SK-N-SH treated with all-trans-retinoic acid at 6 μM for 48 hours (cell line): Measurements from ENCODE around the gene WNK1.

Experiments used
- CSDC2 ChIP-seq: fragments of 250-450 bp; sonication (Bioruptor Pico); IDR thresholded peaks from 2 replicates; pipeline ENCODE4 v1.5.0; 2020; ENCODE audit warnings: mild to moderate bottlenecking, moderate library complexity
- ESRRG ChIP-seq: fragments of 250-450 bp; sonication (Bioruptor Pico); IDR thresholded peaks from 2 replicates; pipeline ENCODE4 v1.6.1; 2021; ENCODE audit warnings: mild to moderate bottlenecking
- GLIS3 ChIP-seq: fragments of 250-450 bp; sonication (Bioruptor Pico); IDR thresholded peaks from 2 replicates; pipeline ENCODE4 v1.5.0; 2020; ENCODE audit warnings: mild to moderate bottlenecking, moderate library complexity
- PATZ1 ChIP-seq: fragments of 250-450 bp; sonication (Bioruptor Pico); IDR thresholded peaks from 2 replicates; pipeline ENCODE4 v1.8.0; 2020; ENCODE audit warnings: mild to moderate bottlenecking, moderate library complexity, borderline replicate concordance
- TOX ChIP-seq: fragments of 250-450 bp; sonication (Bioruptor Pico); IDR thresholded peaks from 2 replicates; pipeline ENCODE4 v1.8.0; 2021; ENCODE audit warnings: mild to moderate bottlenecking, moderate library complexity, borderline replicate concordance
- TSHZ2 ChIP-seq: fragments of 250-450 bp; sonication (Bioruptor Pico); IDR thresholded peaks from 2 replicates; pipeline ENCODE4 v1.5.0; 2020; ENCODE audit warnings: mild to moderate bottlenecking, moderate library complexity
- ZFP3 ChIP-seq: fragments of 250-450 bp; sonication (Bioruptor Pico); IDR thresholded peaks from 2 replicates; pipeline ENCODE4 v1.5.0; 2020; ENCODE audit warnings: mild to moderate bottlenecking, moderate library complexity
- ZFP30 ChIP-seq: fragments of 450-650 bp; formaldehyde crosslinking; IDR thresholded peaks from 2 replicates; pipeline ENCODE4 v1.5.0; 2022; ENCODE audit warnings: mild to moderate bottlenecking, moderate library complexity
- ZNF565 ChIP-seq: fragments of 450-650 bp; formaldehyde crosslinking; conservative IDR thresholded peaks from 2 replicates; pipeline ENCODE4 v1.5.0; 2020; ENCODE audit warnings: low read depth, mild to moderate bottlenecking, moderate library complexity
- ZNF70 ChIP-seq: fragments of 450-650 bp; formaldehyde crosslinking; IDR thresholded peaks from 2 replicates; pipeline ENCODE4 v1.5.0; 2020; ENCODE audit warnings: mild to moderate bottlenecking, moderate library complexity
- ZNF8 ChIP-seq: fragments of 450-650 bp; formaldehyde crosslinking; IDR thresholded peaks from 2 replicates; pipeline ENCODE4 v1.5.0; 2020; ENCODE audit warnings: mild to moderate bottlenecking, moderate library complexity

GRCh38 chr12:826331-826730 lies 74.0 kb downstream of the WNK1 start:
- no peak for TF ChIP-seq GLIS3
- TF ChIP-seq ESRRG (CRISPR knock-in tag), result no peak
- TF ChIP-seq ZNF565 (CRISPR knock-in tag), result no peak
- TF ChIP-seq PATZ1 (CRISPR knock-in tag), result no peak
- TF ChIP-seq TOX (CRISPR knock-in tag), result no peak
- no peak for TF ChIP-seq CSDC2 (CRISPR knock-in tag)
- TF ChIP-seq ZNF8 (CRISPR knock-in tag), result no peak
- TF ChIP-seq ZFP30, result no peak
- TF ChIP-seq ZNF70 (CRISPR knock-in tag), result no peak
- no peak for TF ChIP-seq TSHZ2 (CRISPR knock-in tag)
- TF ChIP-seq ZFP3 (CRISPR knock-in tag), result no peak
